AG10803 (cell line): Measurements from ENCODE around the gene UBAC1.

Experiments
- DNase-seq: peaks from one replicate; pipeline ENCODE4 v3.0.0; 2010; ENCODE audit warnings: low read depth
- H3K4me3 ChIP-seq: 2 replicates; pipeline ENCODE4 v1.5.1; 2011; ENCODE audit warnings: mild to moderate bottlenecking, low read length, control low read depth
- CTCF ChIP-seq: conservative IDR thresholded peaks from 2 replicates; pipeline ENCODE4 v1.5.1; 2011; ENCODE audit warnings: mild to moderate bottlenecking, low read length, control low read depth, inconsistent platforms

Gene UBAC1

GRCh38 chr9:135890190-135891026, 70.8 kb downstream of the UBAC1 start:
- TF ChIP-seq CTCF, result no peak
- no peak overlapping the region for H3K4me3 ChIP-seq
- no peak for DNase-seq

GRCh38 chr9:135889564-135890189, 71.5 kb downstream of the UBAC1 start:
- no peak for TF ChIP-seq CTCF
- no peak overlapping the region for H3K4me3 ChIP-seq

GRCh38 chr9:135888766-135889394, 72.3 kb downstream of the UBAC1 start:
- H3K4me3 ChIP-seq, result no peak overlapping the region
- DNase-seq, result no peak
- TF ChIP-seq CTCF, result no peak

More at GRCh38 chr9:135889564-135890189, 71.5 kb downstream of the UBAC1 start:
- DNase-seq, result no peak

GRCh38 chr9:135888126-135888765, 72.9 kb downstream of the UBAC1 start:
- no peak overlapping the region for H3K4me3 ChIP-seq
- TF ChIP-seq CTCF, result no peak
- DNase-seq, result no peak

GRCh38 chr9:135887585-135888050, 73.6 kb downstream of the UBAC1 start:
- no peak for TF ChIP-seq CTCF
- no peak for DNase-seq
- H3K4me3 ChIP-seq, result no peak overlapping the region

- no peak for TF ChIP-seq CTCF
- no peak overlapping the region for H3K4me3 ChIP-seq
- peak; percentile 21 for DNase-seq
Measured at GRCh38 chr9:135887021-135887507, 74.1 kb downstream of the UBAC1 start.
